Transverse colon (tissue), 4 donors: ENCODE results near the gene UVRAG. TPM values are rescaled to one million over a fixed set of nuclear protein-coding genes. Genes with fewer than 3 reads are reported as not detected.

Experiments used
- DNase-seq: peaks from one replicate; pipeline ENCODE4 v3.0.0-alpha.2; 2019
- H3K27ac ChIP-seq, 4 donors: fragments of 200-600 bp; sonication (generic); 2 replicates each; pipeline ENCODE4 v1.5.1; 2016 to 2018; ENCODE audit warnings: inconsistent platforms in 4 of 4
- H3K27me3 ChIP-seq: fragments of 200-600 bp; sonication (generic); 2 replicates; pipeline ENCODE4 v1.5.1; 2017; ENCODE audit warnings: inconsistent platforms
- H3K36me3 ChIP-seq, 4 donors: fragments of 200-600 bp; sonication (generic); 2 replicates each; pipeline ENCODE4 v1.5.1; 2017 to 2019; ENCODE audit warnings: inconsistent platforms in 4 of 4
- H3K4me1 ChIP-seq, 4 donors: fragments of 200-600 bp; sonication (generic); 2 replicates each; pipeline ENCODE4 v1.5.1; 2017 to 2020; ENCODE audit warnings: inconsistent platforms in 4 of 4
- H3K4me3 ChIP-seq, 4 donors: fragments of 200-600 bp; sonication (generic); 1 replicate in 1 of 4; 2 replicates in 3 of 4; pipeline versions ENCODE4 v1.5.1 to v1.6.1; 2017 to 2019; ENCODE audit warnings: inconsistent platforms in 4 of 4
- H3K9me3 ChIP-seq, 2 donors: fragments of 200-600 bp; sonication (generic); 2 replicates each; pipeline ENCODE4 v1.5.1; 2017 to 2019; ENCODE audit warnings: inconsistent platforms in 2 of 2
- EP300 ChIP-seq: sonication (generic); formaldehyde crosslinking; IDR thresholded peaks from one replicate; pipeline ENCODE4 v1.6.1; 2017; ENCODE audit warnings: antibody characterized with exemption, low read depth
- POLR2A ChIP-seq: fragments of 450-650 bp; IDR thresholded peaks from one replicate; pipeline ENCODE4 v1.6.1; 2016; ENCODE audit warnings: antibody characterized with exemption, mild to moderate bottlenecking, moderate library complexity
- POLR2AphosphoS5 ChIP-seq, 3 donors: sonication (generic); formaldehyde crosslinking; IDR thresholded peaks; one replicate each; pipeline ENCODE4 v1.6.1; 2016; ENCODE audit warnings: antibody characterized with exemption in 3 of 3
- WGBS, 2 donors: methylation state at CpG; one replicate each; pipeline ENCODE4 v1.1.5; 2018; ENCODE audit warnings: low coverage in 1 of 2; 5-methylcytosine and 5-hydroxymethylcytosine counted together
- in situ Hi-C, 4 donors: fragments of 200-750 bp; cut with MboI; loops; one replicate each; pipeline versions ENCODE4 v1.15.0 to v1.15.1; 2017; ENCODE audit warnings: low sequenced_read_pairs in 3 of 4, low pct_ligation_motif_present in 1 of 4, low pct_unique_long_range_greater_than_20kb in 1 of 4
- intact Hi-C: fragments of 100-400 bp; cut with DNase I; formaldehyde crosslinking; loops from one replicate; pipeline ENCODE4 v1.15.1; 2023; ENCODE audit warnings: low total_unique reads
- total RNA-seq, 4 donors: library from RNA; depleted of rRNA; stranded (reverse); fragments of >200 nt; gene quantifications; one replicate each; pipeline ENCODE4 v1.1.0, GENCODE V29; 2016
- TF ChIP-seq, protein P1 (sequence below), 5 experiments: fragments of 200-600 bp in 3 of 5; fragments of 450-650 bp in 2 of 5; sonication (generic) in 3 of 5; IDR thresholded peaks; 1 replicate in 2 of 5; 2 replicates in 3 of 5; pipeline ENCODE4 v1.5.1; 2016 to 2017; ENCODE audit warnings: antibody characterized with exemption in 5 of 5, inconsistent platforms in 3 of 5, mild to moderate bottlenecking in 2 of 5, moderate library complexity in 1 of 5

The UVRAG gene
- total RNA-seq, 4 donors from 2014 or later: 12.7 to 34.6 (median 19.3) TPM

DNA sequence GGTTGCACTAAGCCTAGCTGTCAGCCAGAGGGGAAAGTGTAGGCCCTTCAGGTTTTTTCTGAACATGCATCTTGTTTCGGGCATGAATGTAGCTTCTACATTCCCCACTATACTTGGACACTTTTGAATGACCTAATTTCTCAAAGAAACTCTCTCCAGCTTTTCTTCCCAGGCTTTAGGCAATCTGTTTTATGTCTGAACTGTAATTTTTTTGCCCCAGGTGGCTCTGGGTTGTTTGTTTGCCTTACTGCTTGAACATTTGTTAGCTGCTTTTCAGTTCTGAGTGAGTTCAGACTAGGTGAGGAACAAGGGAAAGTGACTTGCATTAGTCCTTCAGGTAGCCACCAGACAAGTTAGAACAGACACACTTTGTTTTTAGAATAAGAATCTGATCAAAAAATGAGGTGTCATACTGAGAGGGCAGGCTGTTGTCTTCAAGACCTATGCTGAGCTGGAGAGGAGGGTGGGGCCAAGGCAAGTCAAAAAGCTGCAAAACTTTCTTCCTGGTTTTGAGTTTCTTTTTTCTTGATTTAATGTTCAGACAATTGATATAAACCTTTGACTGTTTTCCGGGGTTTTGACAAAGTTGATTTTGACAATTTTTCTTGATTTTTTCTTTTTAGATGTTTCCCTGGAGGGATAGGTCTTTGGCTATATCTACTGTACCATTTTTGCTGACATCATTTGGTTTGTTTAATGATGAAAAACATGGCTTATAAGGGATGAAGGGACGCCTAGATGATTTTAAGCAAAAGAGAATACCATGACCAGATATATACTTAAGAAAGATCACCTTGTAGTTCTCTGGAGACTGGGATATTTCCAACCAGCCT lies 208.4 kb downstream of the UVRAG start:
- no peak overlapping the region for H3K4me3 ChIP-seq
- H3K9me3 ChIP-seq: peaks cover 0 to 2% of the 10 kb centered on the region in 2 donors
- no peaks in the 10 kb centered on the region for H3K27me3 ChIP-seq
- no peak for TF ChIP-seq POLR2AphosphoS5 (IDR thresholded peaks at IDR 0.05)
- TF ChIP-seq, protein P1, sequence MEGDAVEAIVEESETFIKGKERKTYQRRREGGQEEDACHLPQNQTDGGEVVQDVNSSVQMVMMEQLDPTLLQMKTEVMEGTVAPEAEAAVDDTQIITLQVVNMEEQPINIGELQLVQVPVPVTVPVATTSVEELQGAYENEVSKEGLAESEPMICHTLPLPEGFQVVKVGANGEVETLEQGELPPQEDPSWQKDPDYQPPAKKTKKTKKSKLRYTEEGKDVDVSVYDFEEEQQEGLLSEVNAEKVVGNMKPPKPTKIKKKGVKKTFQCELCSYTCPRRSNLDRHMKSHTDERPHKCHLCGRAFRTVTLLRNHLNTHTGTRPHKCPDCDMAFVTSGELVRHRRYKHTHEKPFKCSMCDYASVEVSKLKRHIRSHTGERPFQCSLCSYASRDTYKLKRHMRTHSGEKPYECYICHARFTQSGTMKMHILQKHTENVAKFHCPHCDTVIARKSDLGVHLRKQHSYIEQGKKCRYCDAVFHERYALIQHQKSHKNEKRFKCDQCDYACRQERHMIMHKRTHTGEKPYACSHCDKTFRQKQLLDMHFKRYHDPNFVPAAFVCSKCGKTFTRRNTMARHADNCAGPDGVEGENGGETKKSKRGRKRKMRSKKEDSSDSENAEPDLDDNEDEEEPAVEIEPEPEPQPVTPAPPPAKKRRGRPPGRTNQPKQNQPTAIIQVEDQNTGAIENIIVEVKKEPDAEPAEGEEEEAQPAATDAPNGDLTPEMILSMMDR (IDR thresholded peaks at IDR 0.05): no peak
- TF ChIP-seq EP300: no peak
- TF ChIP-seq POLR2A: no peak
- WGBS, 2 donors: 79 to 90% methylated on average over 2 to 3 of the region's 3 CpGs
- H3K27ac ChIP-seq: no peak overlapping the region
- intact Hi-C loops: no loop called here
- peaks cover 0 to 27% (median 3%) of the 10 kb centered on the region in 4 donors for H3K4me1 ChIP-seq
- in situ Hi-C loops: no loop called here
- H3K36me3 ChIP-seq: peaks cover 0 to under 1% (median 0%) of the 10 kb centered on the region in 4 donors
- no peak for DNase-seq

DNA sequence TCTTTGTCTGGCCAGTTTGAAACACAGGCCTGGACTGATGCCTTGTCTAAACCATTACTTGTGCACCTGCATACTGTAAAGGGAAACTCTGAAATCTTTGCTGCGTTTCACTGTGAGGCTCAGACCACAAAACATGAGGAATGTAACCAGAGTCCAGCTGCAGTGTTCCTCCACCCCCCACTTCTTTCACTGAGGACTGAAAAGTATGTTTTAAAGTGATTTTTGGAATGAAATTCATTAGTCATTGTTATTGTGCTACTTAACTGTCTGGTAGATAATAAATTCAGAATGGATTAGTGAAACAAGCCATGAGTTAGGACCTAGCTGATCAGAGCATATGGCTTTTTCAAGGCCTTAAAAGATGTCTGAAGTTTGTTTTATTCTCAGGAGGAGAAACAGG lies 210.1 kb downstream of the UVRAG start:
- peaks cover 0 to 27% (median 3%) of the 10 kb centered on the region in 4 donors for H3K4me1 ChIP-seq
- no peaks in the 10 kb centered on the region for H3K27me3 ChIP-seq
- intact Hi-C loops (no loop called here), in situ Hi-C loops (no loop called here)
- H3K27ac ChIP-seq: no peak overlapping the region
- TF ChIP-seq POLR2A: no peak
- no peak for TF ChIP-seq EP300
- no peak for TF ChIP-seq POLR2AphosphoS5 (IDR thresholded peaks at IDR 0.05)
- TF ChIP-seq, protein P1 (IDR thresholded peaks at IDR 0.05): no peak
- DNase-seq: no peak
- H3K36me3 ChIP-seq: no peaks in the 10 kb centered on the region
- H3K9me3 ChIP-seq: peaks cover 0 to 2% of the 10 kb centered on the region in 2 donors
- H3K4me3 ChIP-seq: no peak overlapping the region
- 50% methylated on average over 1 of the region's 1 CpG for WGBS, 2 donors

- H3K4me3 ChIP-seq: no peak overlapping the region
- TF ChIP-seq POLR2A (no peak), EP300 (no peak), POLR2AphosphoS5 (IDR thresholded peaks at IDR 0.05) (no peak)
- TF ChIP-seq, protein P1 (IDR thresholded peaks at IDR 0.05): no peak
- 93 to 94% methylated on average over 3 of the region's 3 CpGs for WGBS, 2 donors
- peaks cover 0 to 27% (median 3%) of the 10 kb centered on the region in 4 donors for H3K4me1 ChIP-seq
- peaks cover 0 to 2% of the 10 kb centered on the region in 2 donors for H3K9me3 ChIP-seq
- H3K27ac ChIP-seq: no peak overlapping the region
- no peaks in the 10 kb centered on the region for H3K36me3 ChIP-seq
- no peaks in the 10 kb centered on the region for H3K27me3 ChIP-seq
- DNase-seq: no peak
- intact Hi-C loops (no loop called here), in situ Hi-C loops (no loop called here)
Measured at GRCh38 chr11:76025817-76026216, 210.8 kb downstream of the UVRAG start.

DNA sequence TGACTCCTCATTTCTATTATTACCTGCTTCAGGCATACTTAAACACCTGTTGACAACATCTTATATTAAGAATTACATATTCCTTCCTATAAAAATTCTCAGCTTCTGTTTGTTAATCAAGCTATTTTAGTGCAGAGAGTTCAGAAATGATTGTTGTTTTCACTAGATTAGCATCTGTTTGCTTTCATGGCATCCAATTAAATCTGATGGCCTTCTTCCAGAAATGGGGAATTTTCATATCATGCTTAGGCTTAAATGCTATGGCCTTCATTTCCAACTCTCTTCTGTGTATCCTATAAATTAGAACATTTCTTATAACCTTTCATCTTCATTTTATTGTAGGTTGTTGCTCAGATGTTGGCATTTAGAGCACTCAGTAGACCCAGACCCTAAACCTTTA lies 211.3 kb downstream of the UVRAG start:
- intact Hi-C loops (no loop called here), in situ Hi-C loops (no loop called here)
- peaks cover 0 to 27% (median 3%) of the 10 kb centered on the region in 4 donors for H3K4me1 ChIP-seq
- no peak overlapping the region for H3K27ac ChIP-seq
- no peak for DNase-seq
- TF ChIP-seq EP300 (no peak), POLR2AphosphoS5 (IDR thresholded peaks at IDR 0.05) (no peak), POLR2A (no peak)
- TF ChIP-seq, protein P1 (IDR thresholded peaks at IDR 0.05): no peak
- no peaks in the 10 kb centered on the region for H3K36me3 ChIP-seq
- H3K27me3 ChIP-seq: no peaks in the 10 kb centered on the region
- peaks cover 0 to 2% of the 10 kb centered on the region in 2 donors for H3K9me3 ChIP-seq
- no peak overlapping the region for H3K4me3 ChIP-seq
